ENCODE data around the gene SHH. TPM values are rescaled to one million over a fixed set of nuclear protein-coding genes. Genes with fewer than 3 reads are reported as not detected.

Gene SHH
- total and polyA plus RNA-seq, 2 experiments from 2014 or later, result not detected

DNA sequence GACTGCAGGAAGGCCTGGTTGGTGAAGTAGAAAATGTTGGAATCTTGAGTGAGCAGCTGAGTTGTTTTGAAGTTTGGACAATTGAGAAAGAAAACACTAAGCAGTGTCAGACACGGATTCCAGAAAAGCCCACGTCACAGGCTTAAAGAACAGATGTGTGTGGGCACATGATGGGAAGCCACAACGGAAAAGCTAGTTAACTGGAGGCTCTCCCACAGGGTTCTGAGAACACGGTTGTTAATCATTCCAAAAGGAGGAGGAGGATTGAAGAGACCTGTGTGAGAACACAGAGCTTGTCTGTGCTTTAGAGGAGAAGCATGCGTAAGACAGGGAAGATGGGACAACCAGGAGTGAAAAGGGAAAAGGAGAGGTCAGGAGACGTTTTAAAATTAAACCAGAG, 42.6 kb downstream of the SHH start:
- H3K4me1 Mint-ChIP-seq, result no peaks in the 10 kb centered on the region
- no peaks in the 10 kb centered on the region for H3K27me3 ChIP-seq (ENCODE audit: insufficient read depth)
- H3K4me3 Mint-ChIP-seq, result no peak overlapping the region
- no peaks in the 10 kb centered on the region for H3K4me1 ChIP-seq (ENCODE audit: insufficient read depth)
- H3F3A ChIP-seq (replicated peaks; ENCODE audit: low read depth), result 0 out of 2 replicates have a peak, but pooled peaks cover 7% of the 10 kb centered on the region
- H3K4me2 ChIP-seq, result no peak overlapping the region
- DNase-seq (ENCODE audit: low spot score) (no peak), ATAC-seq (no peak)
- no peak overlapping the region for H3K27ac ChIP-seq (ENCODE audit: low read depth)
- no peaks in the 10 kb centered on the region for H3K9me2 ChIP-seq (ENCODE audit: insufficient read depth)
- no peak for TF ChIP-seq EZH2phosphoT487 (IDR thresholded peaks at IDR 0.05; ENCODE audit: unreplicated experiment)
- TF ChIP-seq POLR2AphosphoS5 (IDR thresholded peaks at IDR 0.05; ENCODE audit: low read depth), result no peak
- TF ChIP-seq EZH2 (IDR thresholded peaks at IDR 0.05; ENCODE audit: low read depth, unreplicated experiment), result no peak
- TF ChIP-seq ZNF331 (CRISPR knock-in tag; IDR thresholded peaks at IDR 0.05; ENCODE audit: low read depth), result no peak
- TF ChIP-seq, protein P1, sequence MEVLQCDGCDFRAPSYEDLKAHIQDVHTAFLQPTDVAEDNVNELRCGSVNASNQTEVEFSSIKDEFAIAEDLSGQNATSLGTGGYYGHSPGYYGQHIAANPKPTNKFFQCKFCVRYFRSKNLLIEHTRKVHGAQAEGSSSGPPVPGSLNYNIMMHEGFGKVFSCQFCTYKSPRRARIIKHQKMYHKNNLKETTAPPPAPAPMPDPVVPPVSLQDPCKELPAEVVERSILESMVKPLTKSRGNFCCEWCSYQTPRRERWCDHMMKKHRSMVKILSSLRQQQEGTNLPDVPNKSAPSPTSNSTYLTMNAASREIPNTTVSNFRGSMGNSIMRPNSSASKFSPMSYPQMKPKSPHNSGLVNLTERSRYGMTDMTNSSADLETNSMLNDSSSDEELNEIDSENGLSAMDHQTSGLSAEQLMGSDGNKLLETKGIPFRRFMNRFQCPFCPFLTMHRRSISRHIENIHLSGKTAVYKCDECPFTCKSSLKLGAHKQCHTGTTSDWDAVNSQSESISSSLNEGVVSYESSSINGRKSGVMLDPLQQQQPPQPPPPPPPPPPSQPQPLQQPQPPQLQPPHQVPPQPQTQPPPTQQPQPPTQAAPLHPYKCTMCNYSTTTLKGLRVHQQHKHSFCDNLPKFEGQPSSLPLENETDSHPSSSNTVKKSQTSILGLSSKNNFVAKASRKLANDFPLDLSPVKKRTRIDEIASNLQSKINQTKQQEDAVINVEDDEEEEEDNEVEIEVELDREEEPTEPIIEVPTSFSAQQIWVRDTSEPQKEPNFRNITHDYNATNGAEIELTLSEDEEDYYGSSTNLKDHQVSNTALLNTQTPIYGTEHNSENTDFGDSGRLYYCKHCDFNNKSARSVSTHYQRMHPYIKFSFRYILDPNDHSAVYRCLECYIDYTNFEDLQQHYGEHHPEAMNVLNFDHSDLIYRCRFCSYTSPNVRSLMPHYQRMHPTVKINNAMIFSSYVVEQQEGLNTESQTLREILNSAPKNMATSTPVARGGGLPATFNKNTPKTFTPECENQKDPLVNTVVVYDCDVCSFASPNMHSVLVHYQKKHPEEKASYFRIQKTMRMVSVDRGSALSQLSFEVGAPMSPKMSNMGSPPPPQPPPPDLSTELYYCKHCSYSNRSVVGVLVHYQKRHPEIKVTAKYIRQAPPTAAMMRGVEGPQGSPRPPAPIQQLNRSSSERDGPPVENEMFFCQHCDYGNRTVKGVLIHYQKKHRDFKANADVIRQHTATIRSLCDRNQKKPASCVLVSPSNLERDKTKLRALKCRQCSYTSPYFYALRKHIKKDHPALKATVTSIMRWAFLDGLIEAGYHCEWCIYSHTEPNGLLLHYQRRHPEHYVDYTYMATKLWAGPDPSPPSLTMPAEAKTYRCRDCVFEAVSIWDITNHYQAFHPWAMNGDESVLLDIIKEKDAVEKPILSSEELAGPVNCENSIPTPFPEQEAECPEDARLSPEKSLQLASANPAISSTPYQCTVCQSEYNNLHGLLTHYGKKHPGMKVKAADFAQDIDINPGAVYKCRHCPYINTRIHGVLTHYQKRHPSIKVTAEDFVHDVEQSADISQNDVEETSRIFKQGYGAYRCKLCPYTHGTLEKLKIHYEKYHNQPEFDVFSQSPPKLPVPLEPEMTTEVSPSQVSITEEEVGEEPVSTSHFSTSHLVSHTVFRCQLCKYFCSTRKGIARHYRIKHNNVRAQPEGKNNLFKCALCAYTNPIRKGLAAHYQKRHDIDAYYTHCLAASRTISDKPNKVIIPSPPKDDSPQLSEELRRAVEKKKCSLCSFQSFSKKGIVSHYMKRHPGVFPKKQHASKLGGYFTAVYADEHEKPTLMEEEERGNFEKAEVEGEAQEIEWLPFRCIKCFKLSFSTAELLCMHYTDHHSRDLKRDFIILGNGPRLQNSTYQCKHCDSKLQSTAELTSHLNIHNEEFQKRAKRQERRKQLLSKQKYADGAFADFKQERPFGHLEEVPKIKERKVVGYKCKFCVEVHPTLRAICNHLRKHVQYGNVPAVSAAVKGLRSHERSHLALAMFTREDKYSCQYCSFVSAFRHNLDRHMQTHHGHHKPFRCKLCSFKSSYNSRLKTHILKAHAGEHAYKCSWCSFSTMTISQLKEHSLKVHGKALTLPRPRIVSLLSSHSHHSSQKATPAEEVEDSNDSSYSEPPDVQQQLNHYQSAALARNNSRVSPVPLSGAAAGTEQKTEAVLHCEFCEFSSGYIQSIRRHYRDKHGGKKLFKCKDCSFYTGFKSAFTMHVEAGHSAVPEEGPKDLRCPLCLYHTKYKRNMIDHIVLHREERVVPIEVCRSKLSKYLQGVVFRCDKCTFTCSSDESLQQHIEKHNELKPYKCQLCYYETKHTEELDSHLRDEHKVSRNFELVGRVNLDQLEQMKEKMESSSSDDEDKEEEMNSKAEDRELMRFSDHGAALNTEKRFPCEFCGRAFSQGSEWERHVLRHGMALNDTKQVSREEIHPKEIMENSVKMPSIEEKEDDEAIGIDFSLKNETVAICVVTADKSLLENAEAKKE (CRISPR knock-in tag; IDR thresholded peaks at IDR 0.05), result no peak
- TF ChIP-seq, protein P2, sequence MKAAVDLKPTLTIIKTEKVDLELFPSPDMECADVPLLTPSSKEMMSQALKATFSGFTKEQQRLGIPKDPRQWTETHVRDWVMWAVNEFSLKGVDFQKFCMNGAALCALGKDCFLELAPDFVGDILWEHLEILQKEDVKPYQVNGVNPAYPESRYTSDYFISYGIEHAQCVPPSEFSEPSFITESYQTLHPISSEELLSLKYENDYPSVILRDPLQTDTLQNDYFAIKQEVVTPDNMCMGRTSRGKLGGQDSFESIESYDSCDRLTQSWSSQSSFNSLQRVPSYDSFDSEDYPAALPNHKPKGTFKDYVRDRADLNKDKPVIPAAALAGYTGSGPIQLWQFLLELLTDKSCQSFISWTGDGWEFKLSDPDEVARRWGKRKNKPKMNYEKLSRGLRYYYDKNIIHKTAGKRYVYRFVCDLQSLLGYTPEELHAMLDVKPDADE (IDR thresholded peaks at IDR 0.05), result no peak
- TF ChIP-seq, protein P3, sequence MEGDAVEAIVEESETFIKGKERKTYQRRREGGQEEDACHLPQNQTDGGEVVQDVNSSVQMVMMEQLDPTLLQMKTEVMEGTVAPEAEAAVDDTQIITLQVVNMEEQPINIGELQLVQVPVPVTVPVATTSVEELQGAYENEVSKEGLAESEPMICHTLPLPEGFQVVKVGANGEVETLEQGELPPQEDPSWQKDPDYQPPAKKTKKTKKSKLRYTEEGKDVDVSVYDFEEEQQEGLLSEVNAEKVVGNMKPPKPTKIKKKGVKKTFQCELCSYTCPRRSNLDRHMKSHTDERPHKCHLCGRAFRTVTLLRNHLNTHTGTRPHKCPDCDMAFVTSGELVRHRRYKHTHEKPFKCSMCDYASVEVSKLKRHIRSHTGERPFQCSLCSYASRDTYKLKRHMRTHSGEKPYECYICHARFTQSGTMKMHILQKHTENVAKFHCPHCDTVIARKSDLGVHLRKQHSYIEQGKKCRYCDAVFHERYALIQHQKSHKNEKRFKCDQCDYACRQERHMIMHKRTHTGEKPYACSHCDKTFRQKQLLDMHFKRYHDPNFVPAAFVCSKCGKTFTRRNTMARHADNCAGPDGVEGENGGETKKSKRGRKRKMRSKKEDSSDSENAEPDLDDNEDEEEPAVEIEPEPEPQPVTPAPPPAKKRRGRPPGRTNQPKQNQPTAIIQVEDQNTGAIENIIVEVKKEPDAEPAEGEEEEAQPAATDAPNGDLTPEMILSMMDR (conservative IDR thresholded peaks at IDR 0.05; ENCODE audit: low read depth in 2 of 2), result no peak
- TF ChIP-seq CREB1 (CRISPR knock-in tag; IDR thresholded peaks at IDR 0.05; ENCODE audit: low read depth), result no peak
- no peak for TF ChIP-seq ZNF114 (CRISPR knock-in tag; IDR thresholded peaks at IDR 0.05)
- no peak for TF ChIP-seq STAT1 (IDR thresholded peaks at IDR 0.05; ENCODE audit: unreplicated experiment)
- TF ChIP-seq NANOG (IDR thresholded peaks at IDR 0.05; ENCODE audit: borderline replicate concordance), result no peak
- no peak for TF ChIP-seq JUNB (IDR thresholded peaks at IDR 0.05; ENCODE audit: unreplicated experiment)
- TF ChIP-seq, protein P4, sequence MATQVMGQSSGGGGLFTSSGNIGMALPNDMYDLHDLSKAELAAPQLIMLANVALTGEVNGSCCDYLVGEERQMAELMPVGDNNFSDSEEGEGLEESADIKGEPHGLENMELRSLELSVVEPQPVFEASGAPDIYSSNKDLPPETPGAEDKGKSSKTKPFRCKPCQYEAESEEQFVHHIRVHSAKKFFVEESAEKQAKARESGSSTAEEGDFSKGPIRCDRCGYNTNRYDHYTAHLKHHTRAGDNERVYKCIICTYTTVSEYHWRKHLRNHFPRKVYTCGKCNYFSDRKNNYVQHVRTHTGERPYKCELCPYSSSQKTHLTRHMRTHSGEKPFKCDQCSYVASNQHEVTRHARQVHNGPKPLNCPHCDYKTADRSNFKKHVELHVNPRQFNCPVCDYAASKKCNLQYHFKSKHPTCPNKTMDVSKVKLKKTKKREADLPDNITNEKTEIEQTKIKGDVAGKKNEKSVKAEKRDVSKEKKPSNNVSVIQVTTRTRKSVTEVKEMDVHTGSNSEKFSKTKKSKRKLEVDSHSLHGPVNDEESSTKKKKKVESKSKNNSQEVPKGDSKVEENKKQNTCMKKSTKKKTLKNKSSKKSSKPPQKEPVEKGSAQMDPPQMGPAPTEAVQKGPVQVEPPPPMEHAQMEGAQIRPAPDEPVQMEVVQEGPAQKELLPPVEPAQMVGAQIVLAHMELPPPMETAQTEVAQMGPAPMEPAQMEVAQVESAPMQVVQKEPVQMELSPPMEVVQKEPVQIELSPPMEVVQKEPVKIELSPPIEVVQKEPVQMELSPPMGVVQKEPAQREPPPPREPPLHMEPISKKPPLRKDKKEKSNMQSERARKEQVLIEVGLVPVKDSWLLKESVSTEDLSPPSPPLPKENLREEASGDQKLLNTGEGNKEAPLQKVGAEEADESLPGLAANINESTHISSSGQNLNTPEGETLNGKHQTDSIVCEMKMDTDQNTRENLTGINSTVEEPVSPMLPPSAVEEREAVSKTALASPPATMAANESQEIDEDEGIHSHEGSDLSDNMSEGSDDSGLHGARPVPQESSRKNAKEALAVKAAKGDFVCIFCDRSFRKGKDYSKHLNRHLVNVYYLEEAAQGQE (IDR thresholded peaks at IDR 0.05; ENCODE audit: unreplicated experiment), result no peak
- H3K27me3 Mint-ChIP-seq (ENCODE audit: insufficient read depth, low read depth, poor library complexity), result no peaks in the 10 kb centered on the region
- peaks cover 48% of the 10 kb centered on the region for H3K36me3 Mint-ChIP-seq (ENCODE audit: low read depth)
- H3K4me3 ChIP-seq, result no peak overlapping the region
- H3K79me2 ChIP-seq (replicated peaks; ENCODE audit: insufficient read depth), result peaks cover 5% of the 10 kb centered on the region; the same call in 1 of the 2 replicates
- H4K20me1 ChIP-seq (replicated peaks; ENCODE audit: insufficient read depth), result peaks cover 28% of the 10 kb centered on the region
- H2AFZ ChIP-seq, result no peak overlapping the region
- H3K9me3 Mint-ChIP-seq, result no peaks in the 10 kb centered on the region
- H3K36me3 ChIP-seq (ENCODE audit: insufficient read depth), result peaks cover 44% of the 10 kb centered on the region
- no peak overlapping the region for H3K27ac Mint-ChIP-seq

Measured in GM23338 (cell line).